22Rv1 (cell line): ENCODE measurements around the gene GPA33.

Experiments
- H3K27ac ChIP-seq: fragments of 450-650 bp; 2 replicates; pipeline ENCODE4 v1.5.1; 2017
- ZFX ChIP-seq: fragments of 450-650 bp; IDR thresholded peaks from 2 replicates; pipeline ENCODE4 v1.6.1; 2017; ENCODE audit warnings: antibody characterized with exemption, borderline replicate concordance
- TF ChIP-seq, protein P1 (sequence below): fragments of 450-650 bp; IDR thresholded peaks from 2 replicates; pipeline ENCODE4 v1.5.1; 2017; ENCODE audit warnings: mild to moderate bottlenecking

The GPA33 gene

DNA sequence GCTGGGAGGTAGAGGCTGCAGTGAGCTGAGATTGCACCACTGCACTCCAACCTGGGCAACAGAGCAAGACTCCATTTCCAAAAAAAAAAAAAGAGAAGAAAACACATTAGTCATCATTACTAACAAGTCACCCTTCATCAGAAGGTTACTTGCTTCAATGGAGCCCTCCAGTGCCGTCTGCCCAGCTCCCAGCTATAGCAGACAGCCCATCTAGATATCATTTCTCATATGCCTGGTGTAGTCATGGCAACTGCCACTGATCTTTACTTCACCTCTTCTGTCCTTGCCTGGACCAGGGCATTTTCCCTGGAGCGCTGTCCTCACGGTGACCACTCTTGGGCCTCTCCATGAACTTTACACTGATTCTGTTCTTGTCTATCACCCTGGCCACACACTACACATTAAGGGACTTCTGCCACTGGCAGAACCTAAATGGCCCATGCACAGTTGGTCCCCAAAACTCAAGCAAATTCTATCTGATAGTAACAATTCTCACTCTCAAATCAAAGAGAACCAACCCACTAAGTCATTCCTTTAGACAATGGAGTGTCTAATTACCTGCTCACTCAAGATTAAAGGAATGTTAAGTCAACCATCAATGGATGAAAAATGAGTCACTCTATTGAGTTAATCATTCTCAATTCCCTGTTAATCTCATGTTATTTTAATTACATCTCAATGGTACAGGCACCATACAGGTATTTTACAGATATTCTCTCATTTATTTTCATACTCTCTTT, 12.9 kb downstream of the GPA33 start:
- TF ChIP-seq, protein P1, sequence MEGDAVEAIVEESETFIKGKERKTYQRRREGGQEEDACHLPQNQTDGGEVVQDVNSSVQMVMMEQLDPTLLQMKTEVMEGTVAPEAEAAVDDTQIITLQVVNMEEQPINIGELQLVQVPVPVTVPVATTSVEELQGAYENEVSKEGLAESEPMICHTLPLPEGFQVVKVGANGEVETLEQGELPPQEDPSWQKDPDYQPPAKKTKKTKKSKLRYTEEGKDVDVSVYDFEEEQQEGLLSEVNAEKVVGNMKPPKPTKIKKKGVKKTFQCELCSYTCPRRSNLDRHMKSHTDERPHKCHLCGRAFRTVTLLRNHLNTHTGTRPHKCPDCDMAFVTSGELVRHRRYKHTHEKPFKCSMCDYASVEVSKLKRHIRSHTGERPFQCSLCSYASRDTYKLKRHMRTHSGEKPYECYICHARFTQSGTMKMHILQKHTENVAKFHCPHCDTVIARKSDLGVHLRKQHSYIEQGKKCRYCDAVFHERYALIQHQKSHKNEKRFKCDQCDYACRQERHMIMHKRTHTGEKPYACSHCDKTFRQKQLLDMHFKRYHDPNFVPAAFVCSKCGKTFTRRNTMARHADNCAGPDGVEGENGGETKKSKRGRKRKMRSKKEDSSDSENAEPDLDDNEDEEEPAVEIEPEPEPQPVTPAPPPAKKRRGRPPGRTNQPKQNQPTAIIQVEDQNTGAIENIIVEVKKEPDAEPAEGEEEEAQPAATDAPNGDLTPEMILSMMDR = no peak
- no peak overlapping the region for H3K27ac ChIP-seq

- H3K27ac ChIP-seq = no peak overlapping the region
Measured at GRCh38 chr1:167076136-167076710, 14.0 kb downstream of the GPA33 start.

DNA sequence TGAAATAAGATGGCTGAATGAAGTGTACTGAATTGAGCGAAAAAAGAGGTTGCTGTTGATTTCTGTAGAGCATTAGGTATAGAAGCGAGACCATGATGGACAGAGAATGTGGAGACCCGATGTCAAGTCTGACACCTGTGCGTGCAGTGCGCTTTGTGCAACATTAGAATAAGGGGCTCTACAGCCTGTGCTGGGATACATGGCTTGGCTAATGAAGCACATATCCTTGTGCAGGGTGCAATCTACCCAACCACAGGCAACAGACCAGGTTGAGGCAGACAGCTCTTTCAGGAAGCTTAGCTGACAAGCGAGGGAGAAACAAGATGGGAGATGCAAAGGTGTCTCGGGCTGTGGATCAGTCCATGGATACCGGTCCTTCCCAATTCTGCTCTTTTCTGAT, 18.9 kb downstream of the GPA33 start:
- no peak overlapping the region for H3K27ac ChIP-seq
- TF ChIP-seq, protein P1 = no peak
- TF ChIP-seq ZFX = no peak

More at GRCh38 chr1:167076136-167076710, 14.0 kb downstream of the GPA33 start:
- TF ChIP-seq, protein P1 = no peak
- no peak for TF ChIP-seq ZFX

DNA sequence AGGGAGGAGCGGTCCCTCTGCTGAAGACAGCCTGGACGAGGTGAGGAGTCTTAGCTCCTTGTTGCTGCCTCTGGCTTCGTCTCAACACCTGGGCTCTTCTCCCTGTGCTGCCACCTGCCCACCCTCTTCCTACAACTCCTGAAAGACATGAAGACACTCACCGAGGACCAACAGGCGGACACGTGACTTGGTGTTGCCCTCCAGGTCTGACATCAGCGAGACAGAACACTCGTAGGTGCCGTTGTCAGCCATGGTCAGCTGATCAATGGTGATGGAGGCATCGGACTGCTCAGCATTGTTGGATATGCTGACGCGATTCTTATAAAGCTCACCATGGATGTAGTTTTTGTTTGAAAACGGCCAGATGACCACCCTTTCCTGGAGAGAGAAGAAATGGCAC, 21.4 kb downstream of the GPA33 start:
- TF ChIP-seq ZFX = no peak
- TF ChIP-seq, protein P1 = no peak
- no peak overlapping the region for H3K27ac ChIP-seq

GRCh38 chr1:167067904-167068303, 22.3 kb downstream of the GPA33 start:
- TF ChIP-seq, protein P1 = no peak
- TF ChIP-seq ZFX = no peak
- H3K27ac ChIP-seq = no peak overlapping the region

GRCh38 chr1:167066333-167067122, 23.6 kb downstream of the GPA33 start:
- TF ChIP-seq, protein P1 = peak; percentile 99
- no peak for TF ChIP-seq ZFX
- H3K27ac ChIP-seq = no peak overlapping the region

DNA sequence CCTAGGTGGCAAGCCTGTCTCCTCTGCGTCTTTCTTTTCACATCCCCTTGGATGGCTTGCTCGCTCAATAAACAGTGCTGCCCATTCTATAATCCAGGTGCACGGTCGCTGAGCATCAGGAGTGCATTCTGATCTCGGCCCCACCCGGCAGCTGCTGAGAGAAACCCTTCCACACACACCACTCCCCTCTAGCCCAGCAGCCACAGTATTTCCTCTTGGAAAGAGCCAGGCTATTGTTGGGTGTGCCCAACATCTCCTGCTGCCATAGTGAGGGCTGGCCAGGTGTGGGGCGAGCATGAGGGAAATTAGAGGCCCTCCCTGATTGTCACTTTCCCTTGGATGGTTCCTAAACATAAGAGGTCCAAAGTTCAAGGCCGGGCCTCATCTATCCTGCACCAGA, 24.7 kb downstream of the GPA33 start:
- TF ChIP-seq ZFX = no peak
- TF ChIP-seq, protein P1 = no peak
- H3K27ac ChIP-seq = no peak overlapping the region
